GM23338 (cell line): ENCODE data around the gene PDE10A. TPM values are rescaled to one million over a fixed set of nuclear protein-coding genes. Genes with fewer than 3 reads are reported as not detected.

Experiments used
- ATAC-seq: fragments of 200-7000 bp; cut with Tn5 transposase; 3 replicates; pipeline ENCODE4 v1.9.1; 2020
- DNase-seq: peaks from one replicate; pipeline ENCODE4 v3.0.0-alpha.2; 2015; ENCODE audit warnings: low spot score
- H2AFZ ChIP-seq: fragments of 200-600 bp; sonication (generic); 2 replicates; pipeline ENCODE4 v1.8.0; 2016; ENCODE audit warnings: antibody characterized with exemption, mild to moderate bottlenecking, moderate library complexity
- H3F3A ChIP-seq: fragments of 200-600 bp; sonication (generic); replicated peaks from 2 replicates; pipeline ENCODE4 v1.8.0; 2017; ENCODE audit warnings: antibody characterized with exemption, mixed run types, low read depth
- H3K27ac ChIP-seq: fragments of 200-600 bp; sonication (generic); 2 replicates; pipeline ENCODE4 v1.6.1; 2016; ENCODE audit warnings: low read depth
- H3K27me3 ChIP-seq: fragments of 200-600 bp; sonication (generic); 2 replicates; pipeline ENCODE4 v1.8.0; 2016; ENCODE audit warnings: mild to moderate bottlenecking, mixed run types, moderate library complexity; ENCODE audit not compliant: insufficient read depth
- H3K36me3 ChIP-seq: fragments of 200-600 bp; sonication (generic); 2 replicates; pipeline ENCODE4 v1.8.0; 2016; ENCODE audit warnings: mild to moderate bottlenecking; ENCODE audit not compliant: insufficient read depth
- H3K4me1 ChIP-seq: fragments of 200-600 bp; sonication (generic); 2 replicates; pipeline ENCODE4 v1.8.0; 2016; ENCODE audit warnings: mild to moderate bottlenecking, moderate library complexity; ENCODE audit not compliant: insufficient read depth
- H3K4me2 ChIP-seq: fragments of 200-600 bp; sonication (generic); 2 replicates; pipeline ENCODE4 v1.7.1; 2017; ENCODE audit warnings: mixed run types
- H3K4me3 ChIP-seq: fragments of 200-600 bp; sonication (generic); 2 replicates; pipeline ENCODE4 v1.6.1; 2016; ENCODE audit warnings: mixed run types
- H3K79me2 ChIP-seq: fragments of 200-600 bp; sonication (generic); replicated peaks from 2 replicates; pipeline ENCODE4 v1.8.0; 2017; ENCODE audit warnings: mild to moderate bottlenecking; ENCODE audit not compliant: insufficient read depth
- H3K9me2 ChIP-seq: fragments of 200-600 bp; sonication (generic); 2 replicates; pipeline ENCODE4 v1.8.0; 2017; ENCODE audit not compliant: insufficient read depth
- H4K20me1 ChIP-seq: fragments of 200-600 bp; sonication (generic); replicated peaks from 2 replicates; pipeline ENCODE4 v1.8.0; 2017; ENCODE audit warnings: mild to moderate bottlenecking; ENCODE audit not compliant: insufficient read depth
- H3K27ac Mint-ChIP-seq: 2 replicates; pipeline ENCODE4 v1.8.0; 2020; ENCODE audit warnings: inconsistent platforms, mild to moderate bottlenecking, moderate library complexity, mixed read lengths
- H3K27me3 Mint-ChIP-seq: 3 replicates; pipeline ENCODE4 v1.8.0; 2022; ENCODE audit warnings: low read depth, mild to moderate bottlenecking, moderate library complexity, mixed read lengths, inconsistent platforms; ENCODE audit not compliant: insufficient read depth, poor library complexity
- H3K36me3 Mint-ChIP-seq: 3 replicates; pipeline ENCODE4 v1.8.0; 2021; ENCODE audit warnings: low read depth, mild to moderate bottlenecking, inconsistent platforms, moderate library complexity, mixed read lengths
- H3K4me1 Mint-ChIP-seq: 3 replicates; pipeline ENCODE4 v1.8.0; 2020; ENCODE audit warnings: mild to moderate bottlenecking, inconsistent platforms, mixed read lengths
- H3K4me3 Mint-ChIP-seq: 3 replicates; pipeline ENCODE4 v1.8.0; 2021; ENCODE audit warnings: moderate library complexity, mild to moderate bottlenecking, inconsistent platforms, mixed read lengths
- H3K9me3 Mint-ChIP-seq: 3 replicates; pipeline ENCODE4 v1.8.0; 2020; ENCODE audit warnings: moderate library complexity, mild to moderate bottlenecking, inconsistent platforms, mixed read lengths
- CREB1 ChIP-seq: fragments of 250-450 bp; sonication (Bioruptor Pico); IDR thresholded peaks from 2 replicates; pipeline ENCODE4 v1.5.0; 2020; ENCODE audit warnings: low read depth, mild to moderate bottlenecking, moderate library complexity
- POLR2AphosphoS5 ChIP-seq: IDR thresholded peaks from 2 replicates; pipeline ENCODE4 v1.6.1; 2016; ENCODE audit warnings: antibody characterized with exemption, low read depth
- ZNF331 ChIP-seq: fragments of 250-450 bp; sonication (Bioruptor Pico); IDR thresholded peaks from 2 replicates; pipeline ENCODE4 v1.5.0; 2020; ENCODE audit warnings: low read depth, mild to moderate bottlenecking, moderate library complexity
- polyA plus RNA-seq: library from polyadenylated mRNA; unstranded; fragments of >200 nt; fragmentation: Nextera tagmentation; extraction: Ambion mirVana; gene quantifications from 2 replicates; pipeline ENCODE4 v1.2.1, GENCODE V29; 2016
- total RNA-seq: library from RNA; depleted of rRNA; stranded (reverse); fragments of >200 nt; shearing (Covaris generic); gene quantifications from 2 replicates; pipeline ENCODE4 v1.2.3, GENCODE V29; 2014
- TF ChIP-seq, protein P1 (sequence below): fragments of 250-450 bp; sonication (Bioruptor Pico); IDR thresholded peaks from 2 replicates; pipeline ENCODE4 v1.5.0; 2020; ENCODE audit warnings: mild to moderate bottlenecking, moderate library complexity

Gene PDE10A
- total and polyA plus RNA-seq, 2 experiments from 2014 or later: 0.50 to 3.9 TPM

DNA sequence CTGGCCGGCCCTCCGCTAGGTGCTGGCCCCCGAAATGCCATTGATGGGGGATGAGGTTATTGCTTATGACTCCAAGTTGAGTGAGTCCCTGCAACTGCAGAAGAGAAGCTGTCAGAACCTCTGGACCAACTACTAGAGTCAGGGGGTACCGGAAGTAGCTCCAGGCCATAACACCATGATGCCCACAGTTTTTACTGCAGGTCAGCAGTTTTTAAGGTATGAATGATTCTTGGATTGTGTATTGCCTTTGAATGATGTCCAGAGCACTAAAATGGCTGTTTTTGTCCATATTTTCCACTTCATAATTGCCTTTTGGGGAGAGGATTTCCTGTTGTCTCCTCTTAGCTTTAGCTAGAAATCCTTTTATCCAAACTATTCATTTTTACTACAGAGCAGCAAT lies 148.4 kb downstream of the PDE10A start (continued):
- TF ChIP-seq, protein P1, sequence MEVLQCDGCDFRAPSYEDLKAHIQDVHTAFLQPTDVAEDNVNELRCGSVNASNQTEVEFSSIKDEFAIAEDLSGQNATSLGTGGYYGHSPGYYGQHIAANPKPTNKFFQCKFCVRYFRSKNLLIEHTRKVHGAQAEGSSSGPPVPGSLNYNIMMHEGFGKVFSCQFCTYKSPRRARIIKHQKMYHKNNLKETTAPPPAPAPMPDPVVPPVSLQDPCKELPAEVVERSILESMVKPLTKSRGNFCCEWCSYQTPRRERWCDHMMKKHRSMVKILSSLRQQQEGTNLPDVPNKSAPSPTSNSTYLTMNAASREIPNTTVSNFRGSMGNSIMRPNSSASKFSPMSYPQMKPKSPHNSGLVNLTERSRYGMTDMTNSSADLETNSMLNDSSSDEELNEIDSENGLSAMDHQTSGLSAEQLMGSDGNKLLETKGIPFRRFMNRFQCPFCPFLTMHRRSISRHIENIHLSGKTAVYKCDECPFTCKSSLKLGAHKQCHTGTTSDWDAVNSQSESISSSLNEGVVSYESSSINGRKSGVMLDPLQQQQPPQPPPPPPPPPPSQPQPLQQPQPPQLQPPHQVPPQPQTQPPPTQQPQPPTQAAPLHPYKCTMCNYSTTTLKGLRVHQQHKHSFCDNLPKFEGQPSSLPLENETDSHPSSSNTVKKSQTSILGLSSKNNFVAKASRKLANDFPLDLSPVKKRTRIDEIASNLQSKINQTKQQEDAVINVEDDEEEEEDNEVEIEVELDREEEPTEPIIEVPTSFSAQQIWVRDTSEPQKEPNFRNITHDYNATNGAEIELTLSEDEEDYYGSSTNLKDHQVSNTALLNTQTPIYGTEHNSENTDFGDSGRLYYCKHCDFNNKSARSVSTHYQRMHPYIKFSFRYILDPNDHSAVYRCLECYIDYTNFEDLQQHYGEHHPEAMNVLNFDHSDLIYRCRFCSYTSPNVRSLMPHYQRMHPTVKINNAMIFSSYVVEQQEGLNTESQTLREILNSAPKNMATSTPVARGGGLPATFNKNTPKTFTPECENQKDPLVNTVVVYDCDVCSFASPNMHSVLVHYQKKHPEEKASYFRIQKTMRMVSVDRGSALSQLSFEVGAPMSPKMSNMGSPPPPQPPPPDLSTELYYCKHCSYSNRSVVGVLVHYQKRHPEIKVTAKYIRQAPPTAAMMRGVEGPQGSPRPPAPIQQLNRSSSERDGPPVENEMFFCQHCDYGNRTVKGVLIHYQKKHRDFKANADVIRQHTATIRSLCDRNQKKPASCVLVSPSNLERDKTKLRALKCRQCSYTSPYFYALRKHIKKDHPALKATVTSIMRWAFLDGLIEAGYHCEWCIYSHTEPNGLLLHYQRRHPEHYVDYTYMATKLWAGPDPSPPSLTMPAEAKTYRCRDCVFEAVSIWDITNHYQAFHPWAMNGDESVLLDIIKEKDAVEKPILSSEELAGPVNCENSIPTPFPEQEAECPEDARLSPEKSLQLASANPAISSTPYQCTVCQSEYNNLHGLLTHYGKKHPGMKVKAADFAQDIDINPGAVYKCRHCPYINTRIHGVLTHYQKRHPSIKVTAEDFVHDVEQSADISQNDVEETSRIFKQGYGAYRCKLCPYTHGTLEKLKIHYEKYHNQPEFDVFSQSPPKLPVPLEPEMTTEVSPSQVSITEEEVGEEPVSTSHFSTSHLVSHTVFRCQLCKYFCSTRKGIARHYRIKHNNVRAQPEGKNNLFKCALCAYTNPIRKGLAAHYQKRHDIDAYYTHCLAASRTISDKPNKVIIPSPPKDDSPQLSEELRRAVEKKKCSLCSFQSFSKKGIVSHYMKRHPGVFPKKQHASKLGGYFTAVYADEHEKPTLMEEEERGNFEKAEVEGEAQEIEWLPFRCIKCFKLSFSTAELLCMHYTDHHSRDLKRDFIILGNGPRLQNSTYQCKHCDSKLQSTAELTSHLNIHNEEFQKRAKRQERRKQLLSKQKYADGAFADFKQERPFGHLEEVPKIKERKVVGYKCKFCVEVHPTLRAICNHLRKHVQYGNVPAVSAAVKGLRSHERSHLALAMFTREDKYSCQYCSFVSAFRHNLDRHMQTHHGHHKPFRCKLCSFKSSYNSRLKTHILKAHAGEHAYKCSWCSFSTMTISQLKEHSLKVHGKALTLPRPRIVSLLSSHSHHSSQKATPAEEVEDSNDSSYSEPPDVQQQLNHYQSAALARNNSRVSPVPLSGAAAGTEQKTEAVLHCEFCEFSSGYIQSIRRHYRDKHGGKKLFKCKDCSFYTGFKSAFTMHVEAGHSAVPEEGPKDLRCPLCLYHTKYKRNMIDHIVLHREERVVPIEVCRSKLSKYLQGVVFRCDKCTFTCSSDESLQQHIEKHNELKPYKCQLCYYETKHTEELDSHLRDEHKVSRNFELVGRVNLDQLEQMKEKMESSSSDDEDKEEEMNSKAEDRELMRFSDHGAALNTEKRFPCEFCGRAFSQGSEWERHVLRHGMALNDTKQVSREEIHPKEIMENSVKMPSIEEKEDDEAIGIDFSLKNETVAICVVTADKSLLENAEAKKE (CRISPR knock-in tag): no peak
- no peak for TF ChIP-seq POLR2AphosphoS5
- no peak for TF ChIP-seq ZNF331 (CRISPR knock-in tag)

- no peaks in the 10 kb centered on the region for H3K27me3 Mint-ChIP-seq
- H3K4me1 Mint-ChIP-seq: no peaks in the 10 kb centered on the region
- H3K4me3 Mint-ChIP-seq: no peak overlapping the region
- TF ChIP-seq CREB1: no peak
- TF ChIP-seq, protein P1 (CRISPR knock-in tag): no peak
- Histone ChIP-seq H3K36me3 (no peaks in the 10 kb centered on the region), H3K27ac (no peak overlapping the region), H3K27me3 (no peaks in the 10 kb centered on the region), H3K4me2 (no peak overlapping the region), H3F3A (no peaks in the 10 kb centered on the region), H4K20me1 (no peaks in the 10 kb centered on the region), H3K4me3 (no peak overlapping the region), H3K4me1 (no peaks in the 10 kb centered on the region), H3K9me2 (no peaks in the 10 kb centered on the region), H2AFZ (no peak overlapping the region), H3K79me2 (no peaks in the 10 kb centered on the region)
- H3K9me3 Mint-ChIP-seq: no peaks in the 10 kb centered on the region
- ATAC-seq (no peak), DNase-seq (no peak)
- H3K36me3 Mint-ChIP-seq: no peaks in the 10 kb centered on the region
- H3K27ac Mint-ChIP-seq: no peak overlapping the region
Measured at GRCh38 chr6:165511807-165512206, 151.2 kb downstream of the PDE10A start.
